NT2/D1 (cell line): ENCODE data around the gene TM4SF4.

ENCODE experiments used
- YY1 ChIP-seq: IDR thresholded peaks from 2 replicates; pipeline ENCODE4 v1.6.1; 2011; ENCODE audit not compliant: insufficient read length, insufficient read depth
- ZNF274 ChIP-seq: IDR thresholded peaks from 2 replicates; pipeline ENCODE4 v1.6.1; 2011; ENCODE audit warnings: mild to moderate bottlenecking, low read depth, low read length

- TF ChIP-seq YY1, result no peak
- no peak for TF ChIP-seq ZNF274
Observed at GRCh38 chr3:149424918-149425317, 49.6 kb upstream of the TM4SF4 start.
